ENCODE results near the gene PLA2G12A.

Gene PLA2G12A

GRCh38 chr4:109745830-109746229 lies 16.0 kb upstream of the PLA2G12A start:
- Histone ChIP-seq H3K27ac (ENCODE audit: low read length) (no peak overlapping the region), H3K4me2 (ENCODE audit: low read length) (no peak overlapping the region), H3K9me3 (ENCODE audit: insufficient read depth, low read length) (no peaks in the 10 kb centered on the region), H2AFZ (ENCODE audit: low read depth, low read length) (no peak overlapping the region), H4K20me1 (ENCODE audit: insufficient read depth, low read length) (no peaks in the 10 kb centered on the region), H3K36me3 (replicated peaks; ENCODE audit: low read depth, low read length) (no peaks in the 10 kb centered on the region), H3K27me3 (ENCODE audit: low read depth, low read length) (no peaks in the 10 kb centered on the region), H3K79me2 (ENCODE audit: low read length) (no peaks in the 10 kb centered on the region), H3K9ac (ENCODE audit: low read length) (no peak overlapping the region), H3K4me3 (ENCODE audit: low read length) (no peak overlapping the region), H3K4me1 (ENCODE audit: low read length) (no peaks in the 10 kb centered on the region)
- no peak for TF ChIP-seq EZH2phosphoT487 (IDR thresholded peaks at IDR 0.05; ENCODE audit: low read depth)
- TF ChIP-seq CTCF (IDR thresholded peaks at IDR 0.05; ENCODE audit: low read depth, low read length), result no peak

GRCh38 chr4:109739547-109739946 lies 9.7 kb upstream of the PLA2G12A start:
- no peaks in the 10 kb centered on the region for H3K4me1 ChIP-seq (ENCODE audit: low read length)
- H3K27me3 ChIP-seq (ENCODE audit: low read depth, low read length), result no peaks in the 10 kb centered on the region
- H3K36me3 ChIP-seq (replicated peaks; ENCODE audit: low read depth, low read length), result no peaks in the 10 kb centered on the region
- no peaks in the 10 kb centered on the region for H3K9me3 ChIP-seq (ENCODE audit: insufficient read depth, low read length)
- no peak overlapping the region for H2AFZ ChIP-seq (ENCODE audit: low read depth, low read length)
- no peak overlapping the region for H3K27ac ChIP-seq (ENCODE audit: low read length)
- H4K20me1 ChIP-seq (ENCODE audit: insufficient read depth, low read length), result no peaks in the 10 kb centered on the region
- no peak overlapping the region for H3K4me2 ChIP-seq (ENCODE audit: low read length)
- H3K9ac ChIP-seq (ENCODE audit: low read length), result no peak overlapping the region
- TF ChIP-seq CTCF (IDR thresholded peaks at IDR 0.05; ENCODE audit: low read depth, low read length) (no peak), EZH2phosphoT487 (IDR thresholded peaks at IDR 0.05; ENCODE audit: low read depth) (no peak)
- H3K79me2 ChIP-seq (ENCODE audit: low read length), result no peaks in the 10 kb centered on the region
- no peak overlapping the region for H3K4me3 ChIP-seq (ENCODE audit: low read length)

DNA sequence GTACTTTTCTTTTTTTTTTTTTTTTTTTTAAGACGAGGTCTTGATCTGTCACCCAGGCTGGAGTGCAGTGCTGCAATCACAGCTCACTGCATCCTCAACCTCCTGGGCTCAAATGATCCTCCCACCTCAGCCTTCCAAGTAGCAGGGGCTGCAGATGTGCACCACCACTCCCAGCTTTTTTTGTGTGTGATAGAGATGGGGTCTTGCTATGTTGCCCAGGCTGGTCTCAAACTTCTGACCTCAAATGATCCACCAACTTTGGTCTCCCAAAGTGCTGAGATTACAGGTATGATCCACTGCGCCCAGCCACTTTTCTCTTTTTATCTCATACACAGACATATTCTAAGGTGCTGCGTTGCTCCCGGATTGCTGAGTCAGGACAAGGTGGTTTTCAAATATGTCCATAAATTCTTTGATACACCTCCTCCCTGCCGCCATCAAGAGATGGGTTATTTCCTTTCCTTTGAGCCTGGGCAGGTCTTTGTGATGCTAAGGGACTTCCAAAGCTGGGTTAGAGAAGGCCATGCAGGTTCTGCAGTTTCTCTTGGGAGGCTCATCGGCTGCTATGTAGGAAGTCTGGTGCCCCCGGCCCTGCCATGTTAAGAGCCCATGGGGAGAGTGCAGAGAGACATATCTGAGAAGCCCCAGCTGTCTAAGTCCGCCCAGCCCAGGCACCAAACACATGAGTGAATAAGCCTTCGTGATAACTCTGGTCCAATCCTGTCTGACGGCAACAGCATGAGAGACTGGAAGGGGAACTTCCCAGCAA lies 8.4 kb upstream of the PLA2G12A start:
- H3K9me3 ChIP-seq (ENCODE audit: insufficient read depth, low read length), result no peaks in the 10 kb centered on the region
- H3K27ac ChIP-seq (ENCODE audit: low read length), result no peak overlapping the region
- H4K20me1 ChIP-seq (ENCODE audit: insufficient read depth, low read length), result no peaks in the 10 kb centered on the region
- no peaks in the 10 kb centered on the region for H3K79me2 ChIP-seq (ENCODE audit: low read length)
- no peak overlapping the region for H3K9ac ChIP-seq (ENCODE audit: low read length)
- H3K27me3 ChIP-seq (ENCODE audit: low read depth, low read length), result no peaks in the 10 kb centered on the region
- H3K4me1 ChIP-seq (ENCODE audit: low read length), result no peaks in the 10 kb centered on the region
- no peak overlapping the region for H2AFZ ChIP-seq (ENCODE audit: low read depth, low read length)
- no peaks in the 10 kb centered on the region for H3K36me3 ChIP-seq (replicated peaks; ENCODE audit: low read depth, low read length)
- H3K4me3 ChIP-seq (ENCODE audit: low read length), result no peak overlapping the region
- no peak for TF ChIP-seq CTCF (IDR thresholded peaks at IDR 0.05; ENCODE audit: low read depth, low read length)
- TF ChIP-seq EZH2phosphoT487 (IDR thresholded peaks at IDR 0.05; ENCODE audit: low read depth), result no peak
- no peak overlapping the region for H3K4me2 ChIP-seq (ENCODE audit: low read length)

DNA sequence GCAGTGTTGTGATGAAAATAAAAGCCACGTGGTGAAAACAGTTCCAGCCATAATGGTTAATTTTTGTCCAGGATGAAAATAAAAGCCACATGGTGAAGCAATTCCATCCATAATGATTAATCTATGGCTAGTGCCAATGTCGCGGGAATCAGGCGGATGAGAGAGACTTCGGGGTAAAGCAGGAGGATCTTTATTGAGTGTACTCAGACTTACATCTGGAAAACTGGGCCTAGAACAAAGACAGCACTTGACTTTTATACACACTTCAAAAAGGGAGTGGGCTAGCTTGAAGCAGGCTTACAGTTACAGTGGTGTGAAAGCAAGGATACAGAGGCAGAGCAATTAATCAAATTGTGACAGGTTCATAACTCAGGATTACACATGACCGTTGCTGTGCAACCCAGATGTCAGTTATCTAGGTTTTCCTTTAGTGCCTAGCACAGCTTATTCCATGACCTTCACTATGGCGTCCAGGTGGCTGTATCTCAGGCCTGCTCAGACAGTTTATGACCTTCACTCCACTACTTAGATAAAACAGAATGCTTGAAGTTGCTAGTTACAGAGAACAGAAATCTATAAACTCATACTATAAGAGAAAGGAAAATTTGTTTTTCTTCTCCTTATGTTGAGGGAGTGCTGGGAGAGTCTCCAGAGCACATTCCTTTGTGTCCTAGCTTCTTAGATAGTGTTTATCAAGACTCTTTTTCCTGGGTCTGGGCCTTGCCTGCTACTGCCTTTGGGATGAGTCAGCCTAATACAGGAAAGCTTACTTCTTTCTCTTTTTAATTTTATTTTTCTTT lies 5.9 kb upstream of the PLA2G12A start:
- Histone ChIP-seq H3K27me3 (ENCODE audit: low read depth, low read length) (no peaks in the 10 kb centered on the region), H3K4me3 (ENCODE audit: low read length) (no peak overlapping the region), H3K36me3 (replicated peaks; ENCODE audit: low read depth, low read length) (no peaks in the 10 kb centered on the region), H3K4me1 (ENCODE audit: low read length) (peaks cover under 1% of the 10 kb centered on the region; the same call in 1 of the 2 replicates), H3K27ac (ENCODE audit: low read length) (no peak overlapping the region), H3K79me2 (ENCODE audit: low read length) (no peaks in the 10 kb centered on the region), H3K9me3 (ENCODE audit: insufficient read depth, low read length) (no peaks in the 10 kb centered on the region), H4K20me1 (ENCODE audit: insufficient read depth, low read length) (no peaks in the 10 kb centered on the region), H3K9ac (ENCODE audit: low read length) (no peak overlapping the region), H3K4me2 (ENCODE audit: low read length) (no peak overlapping the region), H2AFZ (ENCODE audit: low read depth, low read length) (no peak overlapping the region)
- TF ChIP-seq CTCF (IDR thresholded peaks at IDR 0.05; ENCODE audit: low read depth, low read length), result no peak
- TF ChIP-seq EZH2phosphoT487 (IDR thresholded peaks at IDR 0.05; ENCODE audit: low read depth), result no peak
